ENCODE data around the gene FOXO3. TPM values are rescaled to one million over a fixed set of nuclear protein-coding genes. Genes with fewer than 3 reads are reported as not detected.
"Not testable (repeated sequence)": the region's sequence is repeated elsewhere in the genome, so short reads cannot be mapped to it uniquely, and the experiment has no call there.

The FOXO3 gene
- total RNA-seq, 1 donor from 2014 or later: 34.6 TPM

- no peak for DNase-seq (ENCODE audit: low spot score)
- Mint-ChIP-seq H3K27me3 (ENCODE audit: unreplicated experiment) (no peaks in the 10 kb centered on the region), H3K36me3 (ENCODE audit: low read depth, unreplicated experiment) (peaks cover 4% of the 10 kb centered on the region), H3K4me1 (ENCODE audit: unreplicated experiment) (peaks cover 15% of the 10 kb centered on the region), H3K9me3 (ENCODE audit: unreplicated experiment) (no peaks in the 10 kb centered on the region), H3K4me3 (ENCODE audit: unreplicated experiment) (no peak overlapping the region), H3K27ac (ENCODE audit: unreplicated experiment) (no peak overlapping the region)
- no peak for TF ChIP-seq CTCF (IDR thresholded peaks at IDR 0.05; ENCODE audit: unreplicated experiment)
Measured at GRCh38 chr6:108676555-108676954, 115.8 kb downstream of the FOXO3 start.

- Mint-ChIP-seq H3K4me1 (ENCODE audit: unreplicated experiment) (peaks cover 15% of the 10 kb centered on the region), H3K9me3 (ENCODE audit: unreplicated experiment) (no peaks in the 10 kb centered on the region), H3K4me3 (ENCODE audit: unreplicated experiment) (no peak overlapping the region), H3K27ac (ENCODE audit: unreplicated experiment) (no peak overlapping the region), H3K27me3 (ENCODE audit: unreplicated experiment) (no peaks in the 10 kb centered on the region), H3K36me3 (ENCODE audit: low read depth, unreplicated experiment) (peaks cover 4% of the 10 kb centered on the region)
- TF ChIP-seq CTCF (IDR thresholded peaks at IDR 0.05; ENCODE audit: unreplicated experiment): no peak
- DNase-seq (ENCODE audit: low spot score): no peak
Measured at GRCh38 chr6:108677357-108677756, 116.6 kb downstream of the FOXO3 start.

- Mint-ChIP-seq H3K36me3 (ENCODE audit: low read depth, unreplicated experiment) (peaks cover 4% of the 10 kb centered on the region), H3K4me1 (ENCODE audit: unreplicated experiment) (peaks cover 12% of the 10 kb centered on the region), H3K27ac (ENCODE audit: unreplicated experiment) (no peak overlapping the region), H3K27me3 (ENCODE audit: unreplicated experiment) (no peaks in the 10 kb centered on the region), H3K4me3 (ENCODE audit: unreplicated experiment) (no peak overlapping the region), H3K9me3 (ENCODE audit: unreplicated experiment) (no peaks in the 10 kb centered on the region)
- TF ChIP-seq CTCF (IDR thresholded peaks at IDR 0.05; ENCODE audit: unreplicated experiment): no peak
- DNase-seq (ENCODE audit: low spot score): no peak
Measured at GRCh38 chr6:108677894-108678293, 117.2 kb downstream of the FOXO3 start.

- not testable (repeated sequence) for H3K27me3 Mint-ChIP-seq (ENCODE audit: unreplicated experiment); H3K4me1 Mint-ChIP-seq (ENCODE audit: unreplicated experiment); H3K4me3 Mint-ChIP-seq (ENCODE audit: unreplicated experiment); DNase-seq (ENCODE audit: low spot score); H3K9me3 Mint-ChIP-seq (ENCODE audit: unreplicated experiment); H3K27ac Mint-ChIP-seq (ENCODE audit: unreplicated experiment); H3K36me3 Mint-ChIP-seq (ENCODE audit: low read depth, unreplicated experiment)
Measured at GRCh38 chr6:108680314-108680713, 119.6 kb downstream of the FOXO3 start.

GRCh38 chr6:108681721-108682120 lies 121.0 kb downstream of the FOXO3 start:
- H3K27ac Mint-ChIP-seq (ENCODE audit: unreplicated experiment); H3K27me3 Mint-ChIP-seq (ENCODE audit: unreplicated experiment); H3K9me3 Mint-ChIP-seq (ENCODE audit: unreplicated experiment); H3K36me3 Mint-ChIP-seq (ENCODE audit: low read depth, unreplicated experiment); DNase-seq (ENCODE audit: low spot score): not testable (repeated sequence)
- peaks cover 12% of the 10 kb centered on the region for H3K4me1 Mint-ChIP-seq (ENCODE audit: unreplicated experiment)
- H3K4me3 Mint-ChIP-seq (ENCODE audit: unreplicated experiment): peak overlapping the region; percentile 51

- not testable (repeated sequence) for DNase-seq (ENCODE audit: low spot score); H3K9me3 Mint-ChIP-seq (ENCODE audit: unreplicated experiment); H3K27ac Mint-ChIP-seq (ENCODE audit: unreplicated experiment); H3K27me3 Mint-ChIP-seq (ENCODE audit: unreplicated experiment); H3K36me3 Mint-ChIP-seq (ENCODE audit: low read depth, unreplicated experiment)
- Mint-ChIP-seq H3K4me3 (ENCODE audit: unreplicated experiment) (peak overlapping the region; percentile 51), H3K4me1 (ENCODE audit: unreplicated experiment) (peaks cover 19% of the 10 kb centered on the region)
Measured at GRCh38 chr6:108682383-108683119, 121.8 kb downstream of the FOXO3 start.

GRCh38 chr6:108683976-108684375 lies 123.3 kb downstream of the FOXO3 start:
- H3K27me3 Mint-ChIP-seq (ENCODE audit: unreplicated experiment); H3K4me3 Mint-ChIP-seq (ENCODE audit: unreplicated experiment); DNase-seq (ENCODE audit: low spot score); H3K27ac Mint-ChIP-seq (ENCODE audit: unreplicated experiment); H3K9me3 Mint-ChIP-seq (ENCODE audit: unreplicated experiment); H3K36me3 Mint-ChIP-seq (ENCODE audit: low read depth, unreplicated experiment): not testable (repeated sequence)
- peaks cover 19% of the 10 kb centered on the region for H3K4me1 Mint-ChIP-seq (ENCODE audit: unreplicated experiment)

Data from endothelial cell (in vitro differentiated cells).